Mesendoderm (in vitro differentiated cells): Measurements from ENCODE around the gene SASH1.

Source experiments
- DNase-seq: peaks from one replicate; pipeline ENCODE4 v3.0.0; 2013
- H2AK5ac ChIP-seq: 2 replicates; pipeline ENCODE4 v1.6.1; 2013; ENCODE audit warnings: low read length, inconsistent platforms
- H2BK120ac ChIP-seq: 2 replicates; pipeline ENCODE4 v1.6.1; 2013; ENCODE audit warnings: low read depth, mild to moderate bottlenecking, low read length, moderate library complexity, mixed read lengths
- H2BK15ac ChIP-seq: replicated peaks from 2 replicates; pipeline ENCODE4 v1.6.1; 2013; ENCODE audit warnings: low read depth, mild to moderate bottlenecking, moderate library complexity
- H2BK5ac ChIP-seq: 2 replicates; pipeline ENCODE4 v1.6.1; 2013; ENCODE audit warnings: low read length, inconsistent platforms
- H3K18ac ChIP-seq: 2 replicates; pipeline ENCODE4 v1.6.1; 2013; ENCODE audit warnings: mild to moderate bottlenecking, low read length, mixed read lengths
- H3K23ac ChIP-seq: one replicate; pipeline ENCODE4 v1.6.1; 2013; ENCODE audit warnings: low read length
- H3K27ac ChIP-seq: 2 replicates; pipeline ENCODE4 v1.5.1; 2013; ENCODE audit warnings: low read depth, mild to moderate bottlenecking, inconsistent platforms, low read length, moderate library complexity
- H3K27me3 ChIP-seq: 2 replicates; pipeline ENCODE4 v1.6.1; 2013; ENCODE audit warnings: low read length, control low read depth, mild to moderate bottlenecking, inconsistent platforms; ENCODE audit not compliant: insufficient read depth, poor library complexity
- H3K36me3 ChIP-seq: 2 replicates; pipeline ENCODE4 v1.6.1; 2013; ENCODE audit warnings: low read length, inconsistent platforms; ENCODE audit not compliant: control insufficient read depth, insufficient read depth
- H3K4ac ChIP-seq: one replicate; pipeline ENCODE4 v1.6.1; 2013; ENCODE audit warnings: low read depth, mild to moderate bottlenecking, low read length, moderate library complexity
- H3K4me1 ChIP-seq: 2 replicates; pipeline ENCODE4 v1.6.1; 2013; ENCODE audit warnings: low read depth, low read length, inconsistent platforms; ENCODE audit not compliant: control insufficient read depth
- H3K4me2 ChIP-seq: 2 replicates; pipeline ENCODE4 v1.6.1; 2013; ENCODE audit warnings: low read length
- H3K4me3 ChIP-seq: 2 replicates; pipeline ENCODE4 v1.5.1; 2013; ENCODE audit warnings: mild to moderate bottlenecking, low read length
- H3K56ac ChIP-seq: one replicate; pipeline ENCODE4 v1.6.1; 2013; ENCODE audit warnings: low read length
- H3K79me1 ChIP-seq: 2 replicates; pipeline ENCODE4 v1.6.1; 2013; ENCODE audit warnings: low read length, inconsistent platforms
- H3K79me2 ChIP-seq: 2 replicates; pipeline ENCODE4 v1.6.1; 2013; ENCODE audit warnings: mild to moderate bottlenecking, low read length; ENCODE audit not compliant: control insufficient read depth, insufficient read depth
- H3K9ac ChIP-seq: 2 replicates; pipeline ENCODE4 v1.6.1; 2013; ENCODE audit warnings: low read length, inconsistent platforms
- H4K5ac ChIP-seq: one replicate; pipeline ENCODE4 v1.6.1; 2013; ENCODE audit warnings: low read length
- H4K8ac ChIP-seq: one replicate; pipeline ENCODE4 v1.6.1; 2013; ENCODE audit warnings: low read depth, mild to moderate bottlenecking, control low read depth, low read length, moderate library complexity
- WGBS: extraction: QIAGEN DNeasy Blood & Tissue Kit; methylation state at CpG from one replicate; pipeline ENCODE4 v1.1.7; 2013; ENCODE audit warnings: low lambda C conversion rate, missing lambda C conversion rate; ENCODE audit not compliant: insufficient coverage; ENCODE audit errors: extremely low coverage; 5-methylcytosine and 5-hydroxymethylcytosine counted together

The SASH1 gene

GRCh38 chr6:148323344-148323743 is 19.3 kb upstream of the SASH1 start:
- Histone ChIP-seq H3K79me1 (no peaks in the 10 kb centered on the region), H2BK15ac (no peak overlapping the region), H2BK5ac (no peak overlapping the region), H4K5ac (no peak overlapping the region), H3K4me3 (no peak overlapping the region), H3K9ac (no peak overlapping the region), H3K79me2 (no peaks in the 10 kb centered on the region), H3K18ac (no peak overlapping the region), H3K27me3 (no peaks in the 10 kb centered on the region), H3K4ac (no peak overlapping the region), H3K56ac (no peak overlapping the region), H3K27ac (no peak overlapping the region), H2AK5ac (no peak overlapping the region), H3K36me3 (no peaks in the 10 kb centered on the region), H3K4me1 (no peaks in the 10 kb centered on the region), H2BK120ac (no peak overlapping the region), H4K8ac (no peak overlapping the region), H3K23ac (no peak overlapping the region), H3K4me2 (no peak overlapping the region)
- no CpG with 5 or more reads among the region's 2 CpGs for WGBS
- no peak for DNase-seq

- H4K5ac ChIP-seq, result no peak overlapping the region
- no peak overlapping the region for H3K27ac ChIP-seq
- H2BK15ac ChIP-seq, result no peak overlapping the region
- no CpG with 5 or more reads among the region's 4 CpGs for WGBS
- no peak overlapping the region for H3K4me2 ChIP-seq
- no peaks in the 10 kb centered on the region for H3K79me1 ChIP-seq
- H2BK5ac ChIP-seq, result no peak overlapping the region
- no peak for DNase-seq
- no peak overlapping the region for H3K9ac ChIP-seq
- no peak overlapping the region for H3K4ac ChIP-seq
- H3K36me3 ChIP-seq, result no peaks in the 10 kb centered on the region
- no peak overlapping the region for H3K56ac ChIP-seq
- H3K23ac ChIP-seq, result no peak overlapping the region
- H3K79me2 ChIP-seq, result no peaks in the 10 kb centered on the region
- H4K8ac ChIP-seq, result no peak overlapping the region
- no peak overlapping the region for H2AK5ac ChIP-seq
- H3K4me1 ChIP-seq, result no peaks in the 10 kb centered on the region
- no peak overlapping the region for H3K4me3 ChIP-seq
- H2BK120ac ChIP-seq, result no peak overlapping the region
- no peak overlapping the region for H3K18ac ChIP-seq
- no peaks in the 10 kb centered on the region for H3K27me3 ChIP-seq
These were observed 18.2 kb upstream of the SASH1 start for GRCh38 chr6:148324297-148324985.

- no CpG with 5 or more reads among the region's 11 CpGs for WGBS
- H3K27me3 ChIP-seq, result no peaks in the 10 kb centered on the region
- no peak overlapping the region for H3K56ac ChIP-seq
- no peak overlapping the region for H2BK15ac ChIP-seq
- H3K23ac ChIP-seq, result no peak overlapping the region
- no peak overlapping the region for H3K4ac ChIP-seq
- H3K79me2 ChIP-seq, result no peaks in the 10 kb centered on the region
- no peaks in the 10 kb centered on the region for H3K4me1 ChIP-seq
- H3K4me2 ChIP-seq, result no peak overlapping the region
- no peak overlapping the region for H2AK5ac ChIP-seq
- no peaks in the 10 kb centered on the region for H3K79me1 ChIP-seq
- H4K8ac ChIP-seq, result no peak overlapping the region
- no peak overlapping the region for H3K27ac ChIP-seq
- H3K36me3 ChIP-seq, result no peaks in the 10 kb centered on the region
- no peak overlapping the region for H3K4me3 ChIP-seq
- no peak overlapping the region for H3K18ac ChIP-seq
- H2BK5ac ChIP-seq, result no peak overlapping the region
- no peak overlapping the region for H2BK120ac ChIP-seq
- H4K5ac ChIP-seq, result no peak overlapping the region
- peak; percentile 52 for DNase-seq
- H3K9ac ChIP-seq, result no peak overlapping the region
These were observed 17.1 kb upstream of the SASH1 start for GRCh38 chr6:148325316-148326068.

- Histone ChIP-seq H3K4ac (no peak overlapping the region), H2BK5ac (no peak overlapping the region), H2AK5ac (no peak overlapping the region), H3K79me1 (no peaks in the 10 kb centered on the region), H3K27me3 (no peaks in the 10 kb centered on the region), H3K79me2 (no peaks in the 10 kb centered on the region), H3K23ac (no peak overlapping the region), H3K9ac (no peak overlapping the region), H3K18ac (no peak overlapping the region), H2BK120ac (no peak overlapping the region), H4K8ac (no peak overlapping the region), H3K4me1 (no peaks in the 10 kb centered on the region), H3K36me3 (no peaks in the 10 kb centered on the region), H2BK15ac (no peak overlapping the region), H3K4me2 (no peak overlapping the region), H3K27ac (no peak overlapping the region), H3K56ac (no peak overlapping the region), H4K5ac (no peak overlapping the region), H3K4me3 (no peak overlapping the region)
- no peak for DNase-seq
These were observed 13.6 kb upstream of the SASH1 start for GRCh38 chr6:148328876-148329555.

- no CpG with 5 or more reads among the region's 7 CpGs for WGBS
- Histone ChIP-seq H3K23ac (no peak overlapping the region), H3K4ac (no peak overlapping the region), H3K4me3 (no peak overlapping the region), H2AK5ac (no peak overlapping the region), H3K27ac (no peak overlapping the region), H4K8ac (no peak overlapping the region), H2BK5ac (no peak overlapping the region), H3K36me3 (no peaks in the 10 kb centered on the region), H2BK15ac (no peak overlapping the region), H3K79me2 (no peaks in the 10 kb centered on the region), H3K18ac (no peak overlapping the region), H3K4me2 (no peak overlapping the region), H3K27me3 (no peaks in the 10 kb centered on the region), H2BK120ac (no peak overlapping the region), H3K9ac (no peak overlapping the region), H3K79me1 (no peaks in the 10 kb centered on the region), H3K4me1 (no peaks in the 10 kb centered on the region), H4K5ac (no peak overlapping the region), H3K56ac (no peak overlapping the region)
- DNase-seq, result no peak
These were observed 12.8 kb upstream of the SASH1 start for GRCh38 chr6:148329596-148330381.
